HG02798 (cell line): ENCODE measurements around the gene SLC38A1.
"Not testable (repeated sequence)": the region's sequence is repeated elsewhere in the genome, so short reads cannot be mapped to it uniquely, and the experiment has no call there.

ENCODE experiments used
- ATAC-seq: cut with Tn5 transposase; IDR thresholded peaks from one replicate; pipeline ENCODE4 v1.9.1; 2021; ENCODE audit warnings: mild to moderate bottlenecking; ENCODE audit not compliant: unreplicated experiment, poor library complexity

SLC38A1 gene

GRCh38 chr12:46268583-46269428, at the start of gene SLC38A1:
SLC38A1 (minus strand) TSS chr12:46269043; CDS start chr12:46239800, 29,243 bp downstream.
- ATAC-seq, result peak; percentile 76

- no peak for ATAC-seq
Measured at GRCh38 chr12:46318037-46318436, 49.2 kb upstream of the SLC38A1 start.

GRCh38 chr12:46304070-46304469, 35.2 kb upstream of the SLC38A1 start:
- no peak for ATAC-seq

GRCh38 chr12:46303039-46303666, 34.3 kb upstream of the SLC38A1 start:
- ATAC-seq, result peak; percentile 76

GRCh38 chr12:46300910-46301309, 32.1 kb upstream of the SLC38A1 start:
- ATAC-seq, result no peak

GRCh38 chr12:46299851-46300250, 31.0 kb upstream of the SLC38A1 start:
- no peak for ATAC-seq

- no peak for ATAC-seq
Measured at GRCh38 chr12:46298261-46298660, 29.4 kb upstream of the SLC38A1 start.

GRCh38 chr12:46296822-46297221, 28.0 kb upstream of the SLC38A1 start:
- ATAC-seq, result no peak

- ATAC-seq, result no peak
Measured at GRCh38 chr12:46292754-46293402, 24.0 kb upstream of the SLC38A1 start.

GRCh38 chr12:46291953-46292352, 23.1 kb upstream of the SLC38A1 start:
- ATAC-seq, result not testable (repeated sequence)

- ATAC-seq, result not testable (repeated sequence)
Measured at GRCh38 chr12:46285177-46285576, 16.3 kb upstream of the SLC38A1 start.

GRCh38 chr12:46282829-46283228, 14.0 kb upstream of the SLC38A1 start:
- no peak for ATAC-seq

GRCh38 chr12:46276756-46277155, 7.9 kb upstream of the SLC38A1 start:
- ATAC-seq, result no peak

GRCh38 chr12:46271863-46272262, 3.0 kb upstream of the SLC38A1 start:
- ATAC-seq, result no peak

- ATAC-seq, result peak; percentile 9
Measured at GRCh38 chr12:46269429-46270241, 792 bp upstream of the SLC38A1 start.

GRCh38 chr12:46267825-46268582, 839 bp downstream of the SLC38A1 start:
- ATAC-seq, result no peak

- no peak for ATAC-seq
Measured at GRCh38 chr12:46267575-46267824, 1.3 kb downstream of the SLC38A1 start.

- ATAC-seq, result no peak
Measured at GRCh38 chr12:46266869-46267574, 1.8 kb downstream of the SLC38A1 start.

- ATAC-seq, result no peak
Measured at GRCh38 chr12:46266382-46266791, 2.5 kb downstream of the SLC38A1 start.
